Ovary (tissue), 3 donors: ENCODE measurements around the gene LMF1.

Experiments
- CTCF ChIP-seq, 3 donors: fragments of 450-650 bp in 2 of 3; fragments of 200-600 bp in 1 of 3; IDR thresholded peaks; one replicate each; pipeline versions ENCODE4 v1.5.1 to v1.8.0; 2016 to 2022; ENCODE audit warnings: antibody characterized with exemption in 3 of 3, mild to moderate bottlenecking in 1 of 3
- POLR2A ChIP-seq: fragments of 450-650 bp; IDR thresholded peaks from one replicate; pipeline ENCODE4 v1.6.1; 2017; ENCODE audit warnings: antibody characterized with exemption, mild to moderate bottlenecking, moderate library complexity
- donor health status: DM: no; HTN: no; CAD: no.

- TF ChIP-seq CTCF (IDR thresholded peaks at IDR 0.05) (no peak), POLR2A (no peak)
These were observed 118.2 kb downstream of the LMF1 start for GRCh38 chr16:852451-853185.
